RWPE1 (cell line): Measurements from ENCODE around the gene FBRSL1.

Source experiments
- CTCF ChIA-PET: fragments of 350-600 bp; sonication (Branson Sonifier 250); formaldehyde crosslinking; extraction: SDS; loops from one replicate; lab custom pipeline; 2021; lab: Yijun Ruan, JAX
- POLR2A ChIA-PET: fragments of 400-600 bp; formaldehyde crosslinking; extraction: SDS; loops from one replicate; lab custom pipeline; 2020; ENCODE audit warnings: antibody characterized with exemption; ENCODE audit not compliant: low non-redundant PET; lab: Yijun Ruan, JAX
- DNase-seq: peaks from one replicate; pipeline ENCODE4 v3.0.0; 2012; ENCODE audit warnings: low spot score
- H3K27ac ChIP-seq: fragments of 450-650 bp; 2 replicates; pipeline ENCODE4 v1.5.1; 2017
- TF ChIP-seq, protein P1 (sequence below): fragments of 450-650 bp; conservative IDR thresholded peaks from 2 replicates; pipeline ENCODE4 v1.5.1; 2017; ENCODE audit warnings: low read depth, mild to moderate bottlenecking

Gene FBRSL1

DNA sequence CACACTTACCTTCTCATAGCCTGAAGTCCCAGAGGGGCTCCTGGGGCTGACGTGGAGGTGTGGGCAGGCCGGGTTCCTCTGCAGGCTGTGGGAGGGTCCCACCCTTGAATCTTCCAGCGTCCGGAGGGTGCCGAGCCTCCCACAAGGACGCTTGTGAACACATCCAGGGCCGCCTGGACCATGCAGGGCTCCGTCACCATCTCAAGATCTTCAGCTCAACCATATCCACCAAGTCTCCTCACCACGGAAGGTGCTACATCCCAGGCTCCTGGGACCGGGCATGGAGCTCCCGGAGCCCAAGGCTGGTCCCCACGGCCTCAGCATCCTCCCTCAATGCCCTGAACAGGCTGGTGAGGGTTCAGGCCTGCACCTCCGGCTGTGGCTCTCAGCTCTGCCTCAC lies 10.7 kb upstream of the FBRSL1 start:
- CTCF ChIA-PET: no interaction called here
- TF ChIP-seq, protein P1, sequence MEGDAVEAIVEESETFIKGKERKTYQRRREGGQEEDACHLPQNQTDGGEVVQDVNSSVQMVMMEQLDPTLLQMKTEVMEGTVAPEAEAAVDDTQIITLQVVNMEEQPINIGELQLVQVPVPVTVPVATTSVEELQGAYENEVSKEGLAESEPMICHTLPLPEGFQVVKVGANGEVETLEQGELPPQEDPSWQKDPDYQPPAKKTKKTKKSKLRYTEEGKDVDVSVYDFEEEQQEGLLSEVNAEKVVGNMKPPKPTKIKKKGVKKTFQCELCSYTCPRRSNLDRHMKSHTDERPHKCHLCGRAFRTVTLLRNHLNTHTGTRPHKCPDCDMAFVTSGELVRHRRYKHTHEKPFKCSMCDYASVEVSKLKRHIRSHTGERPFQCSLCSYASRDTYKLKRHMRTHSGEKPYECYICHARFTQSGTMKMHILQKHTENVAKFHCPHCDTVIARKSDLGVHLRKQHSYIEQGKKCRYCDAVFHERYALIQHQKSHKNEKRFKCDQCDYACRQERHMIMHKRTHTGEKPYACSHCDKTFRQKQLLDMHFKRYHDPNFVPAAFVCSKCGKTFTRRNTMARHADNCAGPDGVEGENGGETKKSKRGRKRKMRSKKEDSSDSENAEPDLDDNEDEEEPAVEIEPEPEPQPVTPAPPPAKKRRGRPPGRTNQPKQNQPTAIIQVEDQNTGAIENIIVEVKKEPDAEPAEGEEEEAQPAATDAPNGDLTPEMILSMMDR: no peak
- DNase-seq: no peak
- POLR2A ChIA-PET: no interaction called here
- H3K27ac ChIP-seq: no peak overlapping the region

DNA sequence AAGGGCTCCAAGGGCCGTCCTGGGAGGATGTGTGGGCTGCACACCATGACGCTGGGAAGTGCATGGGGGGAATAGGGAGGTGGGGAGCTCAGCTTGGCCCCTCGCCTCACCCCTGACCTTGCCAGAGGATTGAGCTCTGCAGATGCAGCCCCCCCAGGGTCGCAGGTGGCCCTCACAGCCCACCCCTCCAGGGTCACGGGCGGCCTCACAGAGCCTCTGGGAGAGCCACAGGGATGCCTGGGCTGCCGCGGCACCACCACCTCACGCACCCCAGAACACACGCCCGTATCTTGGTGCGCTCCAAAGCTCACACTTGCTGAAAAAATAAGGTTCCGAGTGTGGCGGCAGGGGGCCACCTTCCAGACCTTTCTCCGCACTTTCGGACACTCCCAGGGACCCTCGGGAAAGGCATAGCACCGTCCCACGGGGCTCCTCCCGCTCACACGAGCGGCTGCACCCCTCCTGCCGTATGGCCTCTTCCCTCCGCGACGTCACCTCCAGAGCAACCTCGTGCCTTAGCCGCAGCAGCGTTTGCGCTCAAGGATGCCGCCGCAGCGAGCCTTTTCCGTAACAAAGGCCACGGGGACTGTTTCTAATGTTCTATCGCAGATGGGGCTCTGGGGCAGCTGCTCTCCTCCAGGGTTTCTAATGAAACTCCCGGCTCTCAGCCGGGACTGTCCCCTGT lies 9.9 kb upstream of the FBRSL1 start:
- ChIA-PET POLR2A (no interaction called here), CTCF (no interaction called here)
- no peak for DNase-seq
- TF ChIP-seq, protein P1: no peak
- no peak overlapping the region for H3K27ac ChIP-seq

DNA sequence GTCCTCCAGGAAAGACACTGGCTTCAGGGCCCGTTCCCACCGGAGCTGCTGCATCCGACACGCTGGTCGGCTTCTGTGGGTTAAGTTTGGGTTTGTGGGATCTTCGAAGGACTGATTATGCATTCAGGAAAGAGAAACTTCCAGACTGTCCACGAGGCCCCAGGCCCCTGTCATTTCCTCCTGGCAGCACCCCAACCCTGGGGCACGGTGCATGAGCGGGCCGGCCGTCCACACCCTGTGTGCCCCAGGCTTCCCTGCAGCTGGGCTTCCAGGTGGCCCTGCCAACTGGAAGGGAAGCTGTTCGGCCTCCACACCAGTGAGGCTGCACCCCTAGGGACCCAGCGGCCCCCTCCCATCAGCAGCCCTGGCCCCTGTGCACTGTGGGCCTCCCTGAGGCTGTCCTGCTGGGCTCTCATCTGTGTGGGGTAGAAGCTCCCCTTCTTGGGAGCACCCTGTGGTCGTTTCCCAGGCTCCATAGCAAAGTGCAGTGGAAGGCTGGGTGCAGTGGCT lies 9.3 kb upstream of the FBRSL1 start:
- POLR2A ChIA-PET: no interaction called here
- no peak overlapping the region for H3K27ac ChIP-seq
- no peak for DNase-seq
- CTCF ChIA-PET: no interaction called here
- TF ChIP-seq, protein P1: no peak

DNA sequence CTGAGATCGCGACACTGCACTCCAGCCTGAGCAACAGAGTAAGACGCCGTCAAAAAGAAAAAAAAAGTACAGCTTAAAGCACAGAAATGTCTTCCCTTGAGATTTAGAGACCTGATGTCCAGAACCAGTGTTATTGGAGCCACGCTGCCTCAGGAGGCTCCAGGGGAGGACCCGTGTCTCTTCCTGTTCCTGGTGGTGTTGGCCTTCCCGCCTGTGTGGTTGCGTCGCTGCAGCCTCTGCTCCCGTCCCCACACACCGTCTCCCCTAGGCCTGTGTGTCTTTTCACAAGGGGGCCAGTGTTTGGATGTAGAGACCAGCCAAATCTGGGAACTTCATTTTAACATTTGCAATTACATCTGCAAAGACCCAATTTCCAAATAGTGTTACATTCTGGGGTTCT lies 8.6 kb upstream of the FBRSL1 start:
- DNase-seq: no peak
- ChIA-PET POLR2A (no interaction called here), CTCF (no interaction called here)
- TF ChIP-seq, protein P1: no peak
- H3K27ac ChIP-seq: no peak overlapping the region

DNA sequence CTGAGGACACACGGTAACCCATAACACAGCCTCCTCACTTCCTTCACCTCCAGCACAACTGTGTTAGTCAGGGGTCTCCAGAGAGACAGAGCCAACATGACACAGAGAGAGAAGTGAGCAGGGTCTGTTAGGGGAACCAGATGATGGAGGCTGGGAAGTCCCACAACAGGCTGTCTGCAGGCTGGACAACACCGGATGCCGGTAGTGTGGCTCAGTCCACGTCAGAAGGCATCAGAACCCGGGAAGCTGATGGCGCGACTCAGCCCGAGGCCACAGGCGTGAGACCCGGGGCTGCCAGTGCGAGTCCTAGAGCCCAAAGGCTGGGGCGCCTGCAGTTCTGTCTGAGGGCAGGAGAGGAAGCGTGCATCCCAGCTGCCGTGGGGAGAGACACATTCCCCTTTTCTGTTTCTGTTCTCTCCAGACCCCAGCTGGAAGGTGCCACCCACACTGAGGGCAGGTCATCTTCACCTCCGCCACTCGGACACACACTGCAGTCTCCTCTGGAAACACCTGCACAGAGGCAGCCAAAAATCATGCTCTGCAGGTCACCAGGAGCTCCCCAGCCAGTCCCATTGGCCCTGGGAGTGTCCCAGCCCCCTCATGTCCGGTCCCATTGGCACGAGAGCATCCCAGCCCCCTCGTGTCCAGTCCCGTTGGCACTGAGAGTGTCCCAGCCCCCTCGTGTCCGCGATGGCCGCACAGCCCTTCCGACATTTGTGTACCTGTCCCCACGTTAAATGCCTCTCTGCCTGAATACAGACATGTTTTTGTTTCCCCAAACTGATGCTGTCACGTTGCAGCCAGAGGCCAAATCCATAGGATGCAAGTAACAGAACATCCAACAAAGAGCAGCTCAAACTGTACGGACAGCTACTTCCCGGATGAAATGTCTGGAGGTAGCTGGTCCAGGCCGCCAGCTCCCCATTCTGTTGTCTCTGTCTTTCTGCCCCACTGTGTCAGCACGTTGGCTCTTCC lies 7.9 kb upstream of the FBRSL1 start:
- CTCF ChIA-PET: interaction anchor here (0.6 kb wide), 1 partner anchor 26 kb away, joined by 4 read pairs; no protein-coding TSS in a partner anchor
- TF ChIP-seq, protein P1: no peak
- H3K27ac ChIP-seq: no peak overlapping the region
- POLR2A ChIA-PET: no interaction called here
- no peak for DNase-seq

DNA sequence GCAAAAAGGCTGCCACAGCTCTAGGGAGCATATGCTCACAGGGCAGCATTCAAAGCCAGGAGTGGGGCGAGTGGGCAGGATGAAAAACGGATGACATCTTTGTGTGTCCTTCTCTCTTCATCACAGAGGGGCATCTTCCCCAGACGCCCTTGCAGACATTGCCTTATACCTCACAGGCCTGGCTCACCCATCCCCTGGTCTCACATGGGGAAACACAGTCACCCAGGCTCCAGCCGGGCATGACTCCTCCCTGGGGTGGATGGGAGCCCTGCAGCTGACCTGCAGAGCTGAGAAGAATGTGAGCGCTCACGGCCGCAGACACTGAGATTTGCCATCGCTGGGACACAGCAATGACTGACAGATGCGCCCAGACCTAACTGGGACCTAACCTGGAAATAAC lies 7.2 kb upstream of the FBRSL1 start:
- ChIA-PET POLR2A (no interaction called here), CTCF (interaction anchor here (0.6 kb wide), 1 partner anchor 26 kb away, joined by 4 read pairs; no protein-coding TSS in a partner anchor)
- TF ChIP-seq, protein P1: no peak
- no peak for DNase-seq
- no peak overlapping the region for H3K27ac ChIP-seq
